ENCODE results near the gene MLLT1.

DNA sequence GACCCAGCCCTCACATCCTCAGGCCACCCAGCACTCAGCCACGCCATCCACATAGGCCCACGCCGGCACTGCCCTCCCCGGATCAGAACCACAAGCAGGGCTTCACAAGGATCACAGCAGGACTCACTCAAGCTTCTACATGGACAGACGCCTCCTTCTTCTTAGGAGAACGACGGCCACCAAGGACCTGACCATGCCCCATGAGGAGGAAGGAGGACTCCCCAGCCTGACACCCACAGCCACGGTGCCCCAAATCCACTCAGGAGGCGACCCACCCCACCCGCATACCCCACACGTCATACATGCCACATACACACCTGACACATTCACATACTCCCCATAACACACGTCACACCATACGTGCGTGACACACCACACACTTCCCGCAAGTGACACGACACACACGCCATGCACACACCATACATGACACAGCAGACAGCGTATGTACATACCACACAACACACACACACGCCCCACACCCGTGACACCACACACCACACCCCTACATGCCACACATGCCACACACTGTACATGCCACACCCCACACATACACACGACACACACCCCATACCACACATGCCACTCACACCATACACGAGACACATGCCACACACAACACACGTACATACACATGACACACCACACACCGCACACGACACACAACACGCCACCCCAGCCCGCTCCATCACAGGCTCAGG, 50.4 kb downstream of the MLLT1 start:
- TF ChIP-seq CTCF (conservative IDR thresholded peaks at IDR 0.05 in 1 of 2, IDR thresholded peaks at IDR 0.05 in 1 of 2; ENCODE audit: low read depth in 1 of 2, low read length in 2 of 2) (no peak), EZH2 (IDR thresholded peaks at IDR 0.05; ENCODE audit: low read length, missing control alignments) (no peak)

Measured in fibroblast of lung (primary cell).